GM18858 (cell line): ENCODE results near the gene VSIG10L2.
"Not testable (repeated sequence)": the region's sequence is repeated elsewhere in the genome, so short reads cannot be mapped to it uniquely, and the experiment has no call there.

Experiments
- ATAC-seq: cut with Tn5 transposase; IDR thresholded peaks from one replicate; pipeline ENCODE4 v1.9.1; 2021; ENCODE audit not compliant: unreplicated experiment

The VSIG10L2 gene

DNA sequence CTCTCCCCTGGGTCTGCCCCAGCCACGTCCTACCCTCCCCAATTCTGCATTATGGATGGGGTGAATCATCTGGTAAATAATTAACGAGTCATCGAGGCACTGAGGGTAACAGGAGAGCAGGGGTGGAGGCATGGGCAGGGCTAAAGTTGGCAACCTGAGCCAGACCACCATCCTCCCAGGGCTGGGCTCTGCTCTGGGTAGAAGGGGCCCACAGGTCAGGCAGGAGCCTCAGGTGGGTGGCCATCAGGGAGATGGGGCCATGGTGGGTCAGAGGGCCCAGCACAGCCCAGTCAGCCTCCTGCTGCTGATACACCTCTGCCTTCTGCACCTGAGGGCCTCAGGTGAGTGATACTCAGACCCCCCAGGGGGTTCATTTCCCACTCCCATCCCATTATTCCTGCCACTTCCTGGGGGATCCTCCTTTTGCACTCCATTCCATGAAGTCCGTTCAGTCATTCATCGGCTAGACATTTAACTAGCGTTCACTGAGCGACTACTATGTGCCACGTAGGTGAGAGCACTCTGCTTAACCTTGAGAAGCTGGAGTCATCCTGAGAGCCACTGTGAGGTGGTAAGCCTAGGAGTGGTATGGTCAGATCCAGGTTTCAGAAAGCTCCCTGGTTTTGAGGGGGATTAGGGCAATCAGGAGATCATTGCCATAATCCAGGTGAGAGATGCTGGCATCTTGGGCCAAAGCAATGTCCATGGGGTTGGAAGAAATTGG is at the start of gene VSIG10L2:
Gene VSIG10L2, plus strand, starts transcription at position 248 of the 724 bp plus-strand sequence. Its CDS starts 12 bp downstream, at position 260.
- no peak for ATAC-seq

DNA sequence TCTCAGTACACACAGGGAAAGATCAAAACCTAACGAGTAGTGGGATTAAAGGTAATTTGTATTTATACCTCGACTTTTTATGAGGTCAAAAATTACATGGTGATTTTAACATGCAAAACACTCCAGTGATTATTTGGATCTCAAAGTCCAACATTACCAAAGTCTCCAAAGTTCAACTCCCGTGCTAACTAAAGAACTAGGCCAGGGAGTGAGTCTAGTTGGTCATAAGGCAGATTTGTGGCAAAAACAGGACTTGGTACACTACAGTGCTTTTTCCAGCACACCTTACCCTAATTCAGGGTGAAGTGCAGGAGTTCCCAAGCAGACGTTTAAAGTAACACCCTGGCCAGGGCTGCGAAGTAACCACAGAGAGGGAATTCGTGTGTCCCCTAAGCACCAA is 44.0 kb upstream of the VSIG10L2 start:
- ATAC-seq, result no peak

DNA sequence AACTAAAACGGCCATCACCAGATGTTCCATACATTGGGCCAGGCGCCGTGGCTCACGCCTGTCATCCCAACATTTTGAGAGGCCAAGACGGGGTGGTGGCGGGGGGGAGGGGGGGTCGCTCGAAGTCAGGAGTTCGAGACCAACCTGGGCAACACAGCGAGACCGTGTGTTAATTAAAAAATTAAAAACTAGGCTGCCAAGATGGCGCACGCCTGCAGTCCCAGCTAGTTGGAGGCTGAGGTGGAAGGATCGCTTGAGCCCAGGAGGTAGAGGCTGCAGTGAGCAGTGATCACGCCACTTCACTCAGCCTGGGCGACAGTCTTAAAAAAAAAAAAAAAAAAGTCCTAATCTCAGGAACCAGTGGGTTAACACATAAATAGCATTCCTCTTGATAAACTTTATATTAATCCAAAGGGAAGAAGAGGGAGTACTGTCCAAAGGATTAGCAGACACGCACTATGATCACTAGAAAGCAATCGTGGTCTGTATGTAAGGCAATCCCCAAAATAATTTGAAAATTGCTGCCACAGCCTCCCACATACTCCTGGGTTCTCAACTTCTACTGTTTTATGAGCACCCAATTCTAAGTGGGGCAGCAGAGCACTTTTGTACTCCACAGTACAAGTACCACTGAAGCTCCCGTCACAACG is 43.4 kb upstream of the VSIG10L2 start:
- no peak for ATAC-seq

DNA sequence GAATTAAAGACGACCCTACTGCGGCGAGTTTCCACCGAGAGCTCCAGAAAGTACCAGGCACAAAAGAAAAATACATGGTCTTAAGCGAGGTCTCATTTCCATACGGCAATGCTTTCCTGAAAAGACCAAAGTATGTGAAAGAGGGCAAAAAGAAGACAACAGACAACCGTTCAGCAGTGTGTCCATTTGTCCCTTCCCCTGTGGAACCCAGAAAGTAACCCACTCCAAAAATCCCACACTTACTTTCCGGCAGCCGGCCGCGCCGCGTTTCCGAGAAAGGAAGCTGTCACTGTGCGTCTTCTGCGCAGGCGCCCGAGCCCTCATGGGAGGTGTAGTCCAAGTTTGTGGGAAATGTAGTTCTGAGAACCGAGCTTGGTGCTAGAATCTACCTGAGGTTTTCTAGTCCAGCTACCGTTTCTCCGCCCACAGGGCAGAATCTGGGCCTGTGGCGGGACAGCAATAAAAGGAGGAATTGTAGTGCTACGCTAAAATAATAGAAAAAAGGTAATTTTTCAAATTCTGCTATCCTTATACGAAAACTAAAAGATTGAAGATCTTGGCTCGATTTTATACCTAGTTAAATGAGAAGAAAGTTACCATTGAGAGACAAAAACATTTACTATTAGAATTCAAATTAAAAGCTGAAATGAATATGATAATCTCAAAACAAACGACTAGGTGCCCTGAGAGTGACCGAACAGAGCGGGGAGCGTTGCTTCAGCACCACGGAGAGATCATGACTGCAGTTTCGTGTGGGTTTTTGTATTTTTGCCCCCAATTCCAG is 42.7 kb upstream of the VSIG10L2 start, which contains the start of gene PUS3:
Gene PUS3, minus strand, starts transcription at position 280 of the 784 bp plus-strand sequence. CDS start 6,922 bp downstream, outside the sequence.
- peak; percentile 90 for ATAC-seq

DNA sequence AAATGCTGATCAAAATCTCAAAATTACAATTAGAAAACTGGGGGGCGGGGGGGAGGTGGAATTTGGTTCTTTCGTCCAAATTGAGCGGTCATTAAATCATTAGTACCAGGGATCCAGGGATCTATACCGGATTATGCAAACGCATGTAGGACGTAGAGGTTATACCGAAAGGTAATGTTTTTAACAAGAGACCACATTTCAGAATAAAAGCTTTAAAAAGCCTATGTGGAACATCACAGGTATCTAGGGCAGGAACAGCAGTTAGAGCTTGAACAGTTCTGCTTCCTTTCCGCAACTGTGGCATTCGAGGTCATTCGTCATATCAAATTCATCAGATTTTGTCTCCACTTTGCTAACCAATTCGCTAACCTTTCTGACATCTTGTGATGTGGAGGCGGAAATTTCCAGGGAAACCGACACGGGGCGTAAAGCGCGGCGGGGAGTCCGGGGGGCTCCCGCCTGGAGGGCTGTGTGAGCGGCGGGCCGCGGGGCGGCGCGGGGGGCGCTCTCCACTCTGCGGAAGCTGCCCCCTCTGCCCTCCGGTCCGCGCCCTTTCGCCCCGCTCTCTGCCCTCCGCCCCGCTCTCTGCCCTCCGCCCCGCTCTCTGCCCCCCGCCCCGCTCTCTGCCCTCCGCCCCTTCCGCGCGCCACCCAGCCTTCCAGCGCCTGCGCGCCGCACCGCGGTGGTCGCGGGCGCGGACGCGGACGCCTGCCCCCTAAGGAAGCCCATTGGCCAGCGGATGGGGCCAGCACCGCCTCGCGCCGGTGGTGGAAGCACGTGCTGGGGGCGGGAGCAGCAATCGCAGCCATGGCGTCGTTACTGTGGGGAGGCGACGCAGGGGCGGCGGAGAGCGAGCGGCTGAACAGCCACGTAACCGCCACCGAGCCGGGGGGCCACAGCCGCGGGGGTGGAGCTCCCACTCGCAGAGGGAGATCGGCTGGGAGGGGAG is 41.9 kb upstream of the VSIG10L2 start, which contains the start of gene DDX25:
Gene DDX25, plus strand, starts transcription at position 798 of the 949 bp plus-strand sequence. Its CDS starts 10 bp downstream, at position 808.
- no peak for ATAC-seq

DNA sequence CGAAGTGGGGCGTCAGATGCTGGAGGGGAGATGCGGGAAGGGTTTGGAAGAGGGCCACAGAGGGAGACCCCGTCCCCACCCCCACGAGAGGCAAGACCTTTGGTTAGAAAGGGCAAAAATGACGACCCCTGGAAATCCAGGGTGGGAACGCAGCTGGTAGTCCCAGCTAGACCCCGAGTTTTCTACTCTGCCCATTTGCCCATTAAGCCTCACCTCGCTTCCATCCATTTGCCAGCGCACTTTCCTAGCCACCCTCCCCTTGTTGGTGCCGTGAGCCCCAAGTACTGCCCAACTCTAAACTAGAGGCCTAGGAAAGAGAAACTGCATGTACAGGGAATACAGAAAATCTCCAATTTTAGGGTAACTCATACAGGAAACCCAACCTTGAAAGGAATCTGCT is 41.2 kb upstream of the VSIG10L2 start:
- no peak for ATAC-seq

DNA sequence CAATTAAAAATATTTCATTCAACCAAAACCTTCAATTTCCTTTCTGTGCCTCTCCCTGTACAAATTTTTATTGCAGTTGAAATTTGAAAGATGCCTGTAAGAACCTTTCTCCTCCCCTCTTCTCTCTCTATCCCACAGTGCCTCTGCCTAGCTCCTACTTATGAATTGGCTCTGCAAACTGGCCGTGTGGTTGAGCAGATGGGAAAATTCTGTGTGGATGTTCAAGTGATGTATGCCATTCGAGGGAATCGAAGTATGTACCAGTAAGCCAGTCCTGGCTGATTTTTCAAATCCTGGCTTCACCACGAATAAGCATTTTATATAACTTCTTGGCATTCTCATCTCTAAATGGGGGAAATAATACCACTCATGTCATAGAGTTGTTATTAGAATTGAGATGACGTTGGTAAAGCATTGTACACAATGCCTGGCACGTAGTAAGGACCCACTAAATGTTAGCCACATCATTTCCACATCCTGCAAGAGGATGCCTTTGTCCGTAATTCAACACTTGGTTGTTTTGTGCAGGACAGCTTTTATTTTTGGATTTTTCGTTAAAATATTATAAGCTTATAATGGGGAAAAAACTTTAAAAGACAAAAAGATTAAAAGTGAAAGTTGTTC is 35.5 kb upstream of the VSIG10L2 start:
- ATAC-seq, result no peak

DNA sequence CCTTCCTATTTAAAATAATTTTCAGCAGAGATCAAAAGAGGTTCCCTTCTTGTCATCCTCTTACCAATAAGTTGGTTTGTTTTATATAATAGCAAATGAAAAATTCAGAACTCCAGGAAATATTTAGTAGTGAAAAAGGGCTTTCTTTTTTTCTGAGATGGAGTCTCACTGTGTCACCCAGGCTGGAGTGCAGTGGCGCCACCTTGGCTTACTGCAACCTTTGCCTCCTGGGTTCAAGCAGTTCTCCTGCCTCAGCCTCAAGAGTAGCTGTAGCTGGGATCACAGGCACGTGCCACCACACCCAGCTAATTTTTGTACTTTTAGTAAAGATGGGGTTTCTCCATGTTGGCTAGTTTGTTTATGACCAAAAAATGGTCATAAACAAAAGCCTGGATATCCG is 31.2 kb upstream of the VSIG10L2 start:
- ATAC-seq, result not testable (repeated sequence)

DNA sequence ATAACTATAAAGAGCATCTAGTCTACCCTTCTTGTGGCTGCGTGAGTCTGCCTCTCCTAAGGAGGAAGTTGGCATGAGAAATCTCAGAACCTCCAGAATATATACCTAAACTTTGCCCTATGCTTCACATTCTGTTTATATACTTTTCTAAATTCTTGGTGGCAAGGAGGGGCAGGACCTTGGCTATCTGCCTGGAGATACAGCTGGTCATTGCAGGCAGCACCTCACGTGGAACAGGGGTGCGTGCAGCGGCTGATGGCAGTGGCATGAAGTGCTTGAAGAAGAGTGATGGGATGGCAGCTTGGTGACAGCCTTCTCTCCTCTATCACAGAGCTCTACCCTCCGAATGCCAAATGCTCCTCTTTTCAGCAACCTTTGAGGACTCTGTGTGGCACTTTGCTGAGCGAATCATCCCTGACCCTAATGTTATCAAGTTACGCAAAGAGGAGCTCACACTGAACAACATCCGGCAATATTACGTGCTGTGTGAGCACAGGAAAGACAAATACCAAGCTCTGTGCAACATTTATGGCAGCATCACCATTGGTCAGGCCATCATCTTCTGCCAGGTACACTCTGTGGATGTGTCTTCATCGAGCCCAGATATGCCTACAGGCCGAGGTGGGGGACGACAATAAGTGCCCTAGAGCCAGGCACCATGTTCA is 29.0 kb upstream of the VSIG10L2 start:
- no peak for ATAC-seq

DNA sequence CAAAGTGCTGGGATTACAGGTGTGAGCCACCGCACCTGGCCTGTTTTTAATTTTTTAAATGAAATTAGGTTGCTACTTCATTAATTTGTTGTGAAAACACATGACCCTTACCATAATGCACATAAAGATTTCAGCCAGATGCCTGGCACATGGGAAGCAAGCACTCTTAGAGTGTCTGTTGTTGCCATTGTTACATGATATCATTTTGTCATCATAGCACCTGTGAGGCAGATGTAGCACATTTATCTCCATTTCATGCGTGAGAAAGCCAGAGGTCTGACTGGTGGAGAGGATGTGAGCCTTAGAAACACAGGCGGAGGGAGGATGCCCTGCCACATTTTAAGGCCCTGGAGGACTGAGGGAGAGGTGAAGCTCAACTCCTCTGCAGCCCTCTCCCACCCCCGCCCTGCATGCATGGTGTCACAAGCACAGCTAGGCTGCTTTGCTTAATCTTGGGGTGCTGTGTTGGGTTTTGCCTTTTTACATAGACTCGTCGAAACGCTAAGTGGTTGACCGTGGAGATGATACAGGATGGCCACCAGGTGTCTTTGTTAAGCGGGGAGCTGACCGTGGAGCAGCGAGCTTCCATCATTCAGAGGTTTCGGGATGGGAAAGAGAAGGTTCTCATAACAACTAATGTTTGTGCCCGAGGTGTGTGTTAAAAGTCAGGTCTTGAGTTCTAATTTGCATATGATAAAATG is 27.6 kb upstream of the VSIG10L2 start:
- ATAC-seq, result no peak

DNA sequence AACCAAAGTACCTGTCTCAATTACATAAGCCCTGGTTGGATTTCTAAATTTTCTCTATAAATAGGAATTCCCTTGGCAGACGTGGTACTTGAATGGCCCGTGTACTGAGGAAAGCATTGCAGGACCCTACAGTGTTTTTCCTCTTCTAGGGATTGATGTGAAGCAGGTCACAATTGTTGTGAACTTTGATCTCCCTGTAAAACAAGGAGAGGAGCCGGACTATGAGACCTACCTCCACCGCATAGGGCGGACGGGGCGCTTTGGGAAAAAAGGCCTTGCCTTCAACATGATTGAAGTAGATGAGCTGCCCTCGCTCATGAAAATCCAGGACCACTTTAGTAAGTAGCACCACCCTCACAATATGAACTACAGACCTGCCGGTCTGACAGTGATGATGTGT is 24.8 kb upstream of the VSIG10L2 start:
- ATAC-seq, result no peak

DNA sequence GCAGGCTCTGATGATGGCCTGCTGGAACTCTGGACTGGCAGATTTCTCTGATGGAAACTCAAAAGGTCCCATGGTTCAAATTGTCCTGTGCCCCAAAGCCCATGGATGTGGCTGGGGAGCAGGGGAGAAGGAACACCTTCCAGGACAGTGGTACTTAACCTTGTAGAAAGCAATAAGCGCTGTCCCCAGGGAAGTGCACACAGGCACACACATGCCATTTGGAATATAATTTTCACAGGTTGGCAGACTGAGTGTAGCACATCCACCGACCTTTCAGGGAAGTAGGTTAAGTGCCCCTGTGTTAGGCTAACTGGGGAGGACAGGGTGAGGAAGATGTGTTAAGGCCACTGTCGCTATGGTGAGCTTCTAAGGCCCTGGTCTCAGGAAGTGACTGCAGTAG is 23.7 kb upstream of the VSIG10L2 start:
- no peak for ATAC-seq

DNA sequence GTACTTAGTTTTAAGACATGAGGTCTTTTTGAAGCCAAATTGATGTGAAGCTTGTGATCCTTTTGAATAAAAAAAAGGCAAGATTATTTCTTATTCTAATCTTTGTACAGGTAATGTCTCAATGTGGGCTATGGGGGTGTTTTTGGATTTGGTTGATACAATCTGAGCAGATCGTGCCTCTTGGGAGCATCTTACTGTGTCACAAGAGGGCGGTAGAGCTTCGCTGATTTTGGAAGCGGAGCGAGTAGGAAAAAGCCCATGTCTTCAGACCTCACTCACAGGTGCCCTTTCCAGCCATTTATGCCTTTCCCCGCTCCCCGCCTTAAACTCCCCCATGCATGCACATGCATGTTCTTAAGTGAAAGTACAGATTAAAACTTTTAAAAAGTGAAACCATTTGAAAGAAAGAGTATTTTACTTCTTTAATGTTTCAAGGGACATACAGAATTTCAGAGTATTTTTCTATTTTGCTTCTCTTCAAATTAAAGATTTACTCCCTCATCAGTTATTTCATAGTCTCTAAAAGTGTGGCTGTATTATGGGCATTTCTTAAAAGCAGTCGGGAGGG is 22.7 kb upstream of the VSIG10L2 start:
- no peak for ATAC-seq

DNA sequence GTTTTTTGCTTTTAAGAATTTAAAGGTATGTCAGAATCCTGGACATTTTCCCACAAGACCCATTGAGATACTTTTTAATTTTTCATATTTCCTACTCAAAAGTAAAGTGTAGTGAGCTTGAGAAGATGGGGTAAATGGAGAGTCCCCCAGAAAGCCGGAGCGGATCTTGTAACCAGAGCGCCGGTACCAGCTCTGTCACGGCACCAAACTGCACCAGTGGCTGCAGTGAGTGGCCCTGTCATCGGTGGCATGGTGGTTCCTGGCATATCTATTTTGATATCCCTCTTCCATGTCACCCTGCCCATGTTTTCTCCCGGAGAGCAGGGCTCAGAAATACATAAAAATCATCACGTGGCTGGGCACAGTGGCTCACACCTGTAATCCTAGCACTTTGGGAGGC is 22.2 kb upstream of the VSIG10L2 start:
- ATAC-seq, result no peak

DNA sequence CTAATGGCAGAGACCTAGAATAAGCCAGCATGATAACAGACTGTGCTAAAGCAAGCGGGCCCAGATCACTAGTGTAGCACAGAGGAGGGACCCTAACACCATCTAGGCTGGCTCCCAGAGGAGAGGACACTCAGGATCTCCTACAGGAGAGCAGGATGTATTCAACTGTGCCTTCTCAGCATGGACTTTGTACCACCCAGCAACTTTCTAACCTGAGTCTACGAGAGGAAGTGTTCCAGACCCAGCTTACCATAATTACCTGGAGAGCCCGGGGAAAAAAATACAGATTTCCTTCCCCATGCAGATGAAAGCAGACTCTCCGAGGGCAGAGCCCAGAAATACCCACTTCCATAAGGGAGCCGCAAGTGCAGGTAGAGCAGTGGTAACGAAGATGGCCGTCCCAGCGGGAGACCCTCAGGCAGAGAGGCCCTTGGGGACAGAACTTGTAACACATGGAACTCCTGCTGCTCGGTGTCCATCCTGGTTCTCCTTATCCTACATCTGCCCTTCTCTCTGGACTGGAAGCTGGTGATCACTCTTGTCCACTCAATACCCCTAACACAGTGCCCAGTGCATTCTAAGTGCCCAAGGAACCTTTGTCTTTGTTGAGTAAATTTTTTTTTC is 21.3 kb upstream of the VSIG10L2 start:
- no peak for ATAC-seq

DNA sequence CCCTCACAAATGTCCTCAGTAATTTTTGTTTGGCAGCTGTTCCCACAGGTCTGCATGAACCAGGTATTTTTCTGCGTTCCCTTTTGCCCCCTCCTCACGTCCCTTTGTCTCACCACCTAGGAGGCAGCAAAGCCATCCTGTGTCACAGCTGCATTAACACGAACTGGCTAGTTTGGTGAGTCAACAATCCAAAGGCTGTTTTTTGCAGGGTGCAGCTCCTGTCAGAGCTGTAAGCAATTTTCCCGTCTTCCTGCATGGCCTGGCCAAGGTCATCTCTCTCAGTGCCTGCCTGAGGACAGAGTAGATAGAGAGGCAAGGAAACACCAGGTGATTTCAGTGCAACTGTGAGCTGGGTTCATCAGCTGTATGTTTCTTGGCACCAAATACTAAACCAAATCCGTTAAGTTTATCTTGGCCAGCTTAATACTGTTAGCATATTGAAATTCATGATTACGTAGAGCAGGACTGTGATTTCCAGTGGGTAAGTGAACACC is 20.6 kb upstream of the VSIG10L2 start:
- no peak for ATAC-seq

DNA sequence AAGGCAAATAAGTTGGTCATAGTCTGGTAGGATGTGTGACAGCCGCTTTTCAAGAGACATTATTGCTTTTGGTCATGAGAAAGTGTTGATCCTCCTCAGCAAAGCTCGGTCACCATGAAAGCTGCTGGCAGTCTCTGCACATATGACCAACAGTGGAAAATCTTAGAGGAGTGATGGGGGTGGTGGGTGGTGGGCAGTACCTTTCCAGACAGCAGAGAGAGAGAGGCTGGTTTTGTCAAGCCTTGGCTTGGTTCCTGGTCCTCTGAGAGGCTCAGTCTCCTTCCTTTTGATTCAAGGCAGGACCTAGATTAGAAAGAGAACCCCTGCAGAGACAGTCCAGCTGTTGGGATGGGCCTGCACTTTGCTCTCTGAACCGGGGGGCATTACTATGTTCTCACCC is 20.0 kb upstream of the VSIG10L2 start:
- ATAC-seq, result no peak

DNA sequence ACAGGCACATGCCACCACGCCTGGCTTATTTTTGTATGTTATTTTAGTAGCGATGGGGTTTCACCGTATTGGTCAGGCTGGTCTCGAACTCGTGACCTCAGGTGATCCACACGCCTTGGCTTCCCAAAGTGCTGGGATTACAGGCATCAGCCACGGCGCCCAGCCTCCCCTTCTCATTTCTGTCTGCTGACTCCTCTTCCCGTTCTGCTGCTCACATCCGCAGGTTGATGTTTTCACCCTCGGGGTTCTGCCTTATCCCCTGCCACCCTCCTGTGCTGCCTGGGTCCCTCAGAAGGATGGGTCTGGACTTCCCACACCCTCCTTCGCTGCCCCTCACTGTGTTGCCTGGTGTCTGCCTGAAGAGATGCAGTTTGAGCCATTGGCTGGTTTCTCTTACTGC is 19.2 kb upstream of the VSIG10L2 start:
- ATAC-seq, result no peak
